ENCODE data around the gene UNC79. TPM values are rescaled to one million over a fixed set of nuclear protein-coding genes. Genes with fewer than 3 reads are reported as not detected.

Gene UNC79
- total RNA-seq, 4 donors from 2014 or later = 0.33 to 0.73 (median 0.51) TPM

GRCh38 chr14:93690146-93690545 lies 259.4 kb downstream of the UNC79 start:
- ATAC-seq = no peak
- in situ Hi-C loops (cut with MboI; ENCODE audit: low sequenced_read_pairs in 4 of 4) = no loop called here
- H3K9me3 ChIP-seq = no peaks in the 10 kb centered on the region

GRCh38 chr14:93691042-93691780 lies 260.5 kb downstream of the UNC79 start:
- intact Hi-C loops (cut with DNase I; ENCODE audit: low total_unique reads) (no loop called here), in situ Hi-C loops (cut with MboI; ENCODE audit: low sequenced_read_pairs in 4 of 4) (no loop called here)
- TF ChIP-seq CTCF (IDR thresholded peaks at IDR 0.05 in 4 of 5, conservative IDR thresholded peaks at IDR 0.05 in 1 of 5) (no peak), POLR2A (IDR thresholded peaks at IDR 0.05) (no peak)
- Histone ChIP-seq H3K4me3 (no peak overlapping the region), H3K4me1 (no peaks in the 10 kb centered on the region), H3K36me3 (no peaks in the 10 kb centered on the region), H3K27ac (no peak overlapping the region), H3K9me3 (no peaks in the 10 kb centered on the region), H3K27me3 (no peaks in the 10 kb centered on the region)
- ATAC-seq = no peak
- DNase-seq = no peak

More at GRCh38 chr14:93690146-93690545, 259.4 kb downstream of the UNC79 start:
- Histone ChIP-seq H3K27ac (no peak overlapping the region), H3K4me1 (no peaks in the 10 kb centered on the region), H3K27me3 (no peaks in the 10 kb centered on the region), H3K4me3 (no peak overlapping the region), H3K36me3 (no peaks in the 10 kb centered on the region)
- intact Hi-C loops (cut with DNase I; ENCODE audit: low total_unique reads) = no loop called here
- DNase-seq = no peak
- TF ChIP-seq POLR2A (IDR thresholded peaks at IDR 0.05) (no peak), CTCF (IDR thresholded peaks at IDR 0.05 in 4 of 5, conservative IDR thresholded peaks at IDR 0.05 in 1 of 5) (no peak)

- no peak overlapping the region for H3K27ac ChIP-seq
- ATAC-seq = no peak
- in situ Hi-C loops (cut with MboI; ENCODE audit: low sequenced_read_pairs in 4 of 4) = no loop called here
- H3K4me3 ChIP-seq = no peak overlapping the region
- intact Hi-C loops (cut with DNase I; ENCODE audit: low total_unique reads) = no loop called here
- no peak for DNase-seq
- H3K36me3 ChIP-seq = no peaks in the 10 kb centered on the region
- no peak for TF ChIP-seq CTCF (IDR thresholded peaks at IDR 0.05 in 4 of 5, conservative IDR thresholded peaks at IDR 0.05 in 1 of 5)
- TF ChIP-seq POLR2A (IDR thresholded peaks at IDR 0.05) = no peak
- H3K4me1 ChIP-seq = no peaks in the 10 kb centered on the region
- H3K27me3 ChIP-seq = no peaks in the 10 kb centered on the region
- H3K9me3 ChIP-seq = no peaks in the 10 kb centered on the region
Measured at GRCh38 chr14:93693914-93694313, 263.2 kb downstream of the UNC79 start.

- Histone ChIP-seq H3K9me3 (no peaks in the 10 kb centered on the region), H3K4me3 (no peak overlapping the region), H3K4me1 (no peaks in the 10 kb centered on the region), H3K27me3 (no peaks in the 10 kb centered on the region), H3K27ac (no peak overlapping the region), H3K36me3 (no peaks in the 10 kb centered on the region)
- no peak for ATAC-seq
- no peak for TF ChIP-seq POLR2A (IDR thresholded peaks at IDR 0.05)
- in situ Hi-C loops (cut with MboI; ENCODE audit: low sequenced_read_pairs in 4 of 4) (no loop called here), intact Hi-C loops (cut with DNase I; ENCODE audit: low total_unique reads) (no loop called here)
- DNase-seq = no peak
Measured at GRCh38 chr14:93700928-93701327, 270.2 kb downstream of the UNC79 start.

- ATAC-seq (no peak), DNase-seq (no peak)
- in situ Hi-C loops (cut with MboI; ENCODE audit: low sequenced_read_pairs in 4 of 4) = no loop called here
- H3K4me3 ChIP-seq = no peak overlapping the region
- H3K27ac ChIP-seq = no peak overlapping the region
- intact Hi-C loops (cut with DNase I; ENCODE audit: low total_unique reads) = no loop called here
- no peaks in the 10 kb centered on the region for H3K36me3 ChIP-seq
- no peaks in the 10 kb centered on the region for H3K9me3 ChIP-seq
- no peaks in the 10 kb centered on the region for H3K27me3 ChIP-seq
- no peaks in the 10 kb centered on the region for H3K4me1 ChIP-seq
- TF ChIP-seq POLR2A (IDR thresholded peaks at IDR 0.05) (no peak), CTCF (IDR thresholded peaks at IDR 0.05 in 4 of 5, conservative IDR thresholded peaks at IDR 0.05 in 1 of 5) (no peak)
Measured at GRCh38 chr14:93701562-93701961, 270.8 kb downstream of the UNC79 start.

Measured in gastrocnemius medialis (tissue), 4 donors.